Measurements from ENCODE around the gene IL23R. TPM values are rescaled to one million over a fixed set of nuclear protein-coding genes. Genes with fewer than 3 reads are reported as not detected.

IL23R gene
- total and polyA plus RNA-seq, 2 experiments from 2014 or later = not detected

DNA sequence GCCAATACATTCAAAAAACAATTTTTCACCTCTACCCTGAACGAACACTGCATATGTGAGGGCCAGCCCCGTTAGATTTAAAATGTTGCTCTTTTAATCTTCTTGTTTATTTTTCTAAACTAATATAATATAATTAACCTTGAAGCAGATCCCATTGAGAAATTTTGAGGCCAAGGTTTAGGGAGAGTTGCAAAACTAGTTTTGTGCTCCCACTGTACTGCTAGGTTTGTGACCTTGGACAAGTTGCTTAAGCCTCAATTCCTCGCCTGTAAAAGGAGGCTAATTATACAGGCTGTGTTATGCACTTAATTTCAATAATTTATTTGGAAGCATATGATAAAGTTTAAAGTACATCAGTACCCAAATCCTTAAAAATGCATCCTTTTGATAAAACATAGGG lies 3.7 kb downstream of the IL23R start:
- Histone ChIP-seq H3K4me1 (ENCODE audit: insufficient read depth) (no peaks in the 10 kb centered on the region), H3F3A (ENCODE audit: insufficient read depth) (no peaks in the 10 kb centered on the region), H3K4me2 (ENCODE audit: unreplicated experiment) (no peak overlapping the region), H3K36me3 (ENCODE audit: low read depth) (no peaks in the 10 kb centered on the region), H2AFZ (no peak overlapping the region), H3K9me3 (ENCODE audit: low read depth) (no peaks in the 10 kb centered on the region), H3K27me3 (replicated peaks; ENCODE audit: insufficient read depth) (peaks cover 2% of the 10 kb centered on the region; the same call in 1 of the 2 replicates), H4K20me1 (ENCODE audit: insufficient read depth) (no peaks in the 10 kb centered on the region), H3K27ac (no peak overlapping the region), H3K9ac (no peak overlapping the region), H3K4me3 (no peak overlapping the region), H3K79me2 (ENCODE audit: insufficient read depth) (no peaks in the 10 kb centered on the region), H3K9me2 (ENCODE audit: insufficient read depth) (no peaks in the 10 kb centered on the region)
- DNase-seq = no peak
- WGBS, 2 experiments (ENCODE audit: low coverage in 1 of 2, low lambda C conversion rate in 2 of 2, missing lambda C conversion rate in 2 of 2) = 45 to 50% methylated on average over 3 of the region's 3 CpGs
- in situ Hi-C loops (cut with MboI) = no loop called here
- no peak for TF ChIP-seq EZH2 (IDR thresholded peaks at IDR 0.05; ENCODE audit: insufficient read depth, poor library complexity, severe bottlenecking)
- no peak for TF ChIP-seq EZH2phosphoT487 (IDR thresholded peaks at IDR 0.05; ENCODE audit: insufficient read depth, low read depth)

GRCh38 chr1:67170751-67171573 lies 4.7 kb downstream of the IL23R start:
- H4K20me1 ChIP-seq (ENCODE audit: insufficient read depth) = no peaks in the 10 kb centered on the region
- H3K79me2 ChIP-seq (ENCODE audit: insufficient read depth) = no peaks in the 10 kb centered on the region
- H3K36me3 ChIP-seq (ENCODE audit: low read depth) = no peaks in the 10 kb centered on the region
- no peak overlapping the region for H2AFZ ChIP-seq
- no peak overlapping the region for H3K4me2 ChIP-seq (ENCODE audit: unreplicated experiment)
- no peak for DNase-seq
- no peaks in the 10 kb centered on the region for H3K9me3 ChIP-seq (ENCODE audit: low read depth)
- no peak overlapping the region for H3K27ac ChIP-seq
- in situ Hi-C loops (cut with MboI) = no loop called here
- no peaks in the 10 kb centered on the region for H3K4me1 ChIP-seq (ENCODE audit: insufficient read depth)
- H3K9ac ChIP-seq = no peak overlapping the region
- WGBS, 2 experiments (ENCODE audit: low coverage in 1 of 2, low lambda C conversion rate in 2 of 2, missing lambda C conversion rate in 2 of 2) = 65 to 74% methylated on average over 2 of the region's 2 CpGs
- H3K27me3 ChIP-seq (replicated peaks; ENCODE audit: insufficient read depth) = peaks cover 2% of the 10 kb centered on the region; the same call in 1 of the 2 replicates
- H3K4me3 ChIP-seq = no peak overlapping the region
- TF ChIP-seq EZH2phosphoT487 (IDR thresholded peaks at IDR 0.05; ENCODE audit: insufficient read depth, low read depth) = no peak
- TF ChIP-seq EZH2 (IDR thresholded peaks at IDR 0.05; ENCODE audit: insufficient read depth, poor library complexity, severe bottlenecking) = no peak
- no peaks in the 10 kb centered on the region for H3K9me2 ChIP-seq (ENCODE audit: insufficient read depth)
- H3F3A ChIP-seq (ENCODE audit: insufficient read depth) = no peaks in the 10 kb centered on the region

DNA sequence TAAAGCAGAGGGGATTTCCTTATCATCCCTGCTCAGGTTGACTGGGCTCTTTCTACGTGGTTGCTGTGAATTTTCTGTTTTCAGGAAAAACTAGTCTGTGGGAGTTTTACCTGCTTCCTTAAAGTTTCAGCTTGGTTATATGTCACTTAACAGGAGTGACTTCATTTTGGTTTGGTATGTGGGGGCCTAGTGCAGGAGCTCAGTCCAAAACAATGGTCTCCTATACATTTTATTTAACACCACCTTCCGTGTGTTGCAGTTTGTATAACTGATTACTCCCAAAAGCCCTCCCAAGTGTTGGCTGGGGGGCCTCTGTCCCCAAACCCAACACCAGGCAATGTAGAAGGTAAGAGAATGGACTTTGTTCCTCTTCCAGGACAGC lies 5.3 kb downstream of the IL23R start:
- Histone ChIP-seq H3K9ac (no peak overlapping the region), H3K4me1 (ENCODE audit: insufficient read depth) (no peaks in the 10 kb centered on the region), H3K4me2 (ENCODE audit: unreplicated experiment) (no peak overlapping the region), H2AFZ (no peak overlapping the region), H3K79me2 (ENCODE audit: insufficient read depth) (no peaks in the 10 kb centered on the region), H3K9me3 (ENCODE audit: low read depth) (no peaks in the 10 kb centered on the region), H4K20me1 (ENCODE audit: insufficient read depth) (no peaks in the 10 kb centered on the region), H3K36me3 (ENCODE audit: low read depth) (no peaks in the 10 kb centered on the region), H3K27ac (no peak overlapping the region), H3K4me3 (no peak overlapping the region), H3K27me3 (replicated peaks; ENCODE audit: insufficient read depth) (peaks cover 2% of the 10 kb centered on the region; the same call in 1 of the 2 replicates), H3F3A (ENCODE audit: insufficient read depth) (no peaks in the 10 kb centered on the region), H3K9me2 (ENCODE audit: insufficient read depth) (no peaks in the 10 kb centered on the region)
- no peak for TF ChIP-seq EZH2phosphoT487 (IDR thresholded peaks at IDR 0.05; ENCODE audit: insufficient read depth, low read depth)
- no peak for TF ChIP-seq EZH2 (IDR thresholded peaks at IDR 0.05; ENCODE audit: insufficient read depth, poor library complexity, severe bottlenecking)
- no peak for DNase-seq
- in situ Hi-C loops (cut with MboI) = no loop called here
- 58 to 63% methylated on average over 2 of the region's 2 CpGs for WGBS, 2 experiments (ENCODE audit: low coverage in 1 of 2, low lambda C conversion rate in 2 of 2, missing lambda C conversion rate in 2 of 2)

GRCh38 chr1:67171978-67172377 lies 5.7 kb downstream of the IL23R start:
- Histone ChIP-seq H3K9ac (no peak overlapping the region), H3K9me3 (ENCODE audit: low read depth) (no peaks in the 10 kb centered on the region), H2AFZ (no peak overlapping the region), H3K4me1 (ENCODE audit: insufficient read depth) (no peaks in the 10 kb centered on the region), H3K4me2 (ENCODE audit: unreplicated experiment) (no peak overlapping the region), H3K27ac (no peak overlapping the region), H3K36me3 (ENCODE audit: low read depth) (no peaks in the 10 kb centered on the region), H3K4me3 (no peak overlapping the region), H3K79me2 (ENCODE audit: insufficient read depth) (no peaks in the 10 kb centered on the region), H3F3A (ENCODE audit: insufficient read depth) (no peaks in the 10 kb centered on the region), H3K9me2 (ENCODE audit: insufficient read depth) (no peaks in the 10 kb centered on the region), H3K27me3 (replicated peaks; ENCODE audit: insufficient read depth) (peaks cover 2% of the 10 kb centered on the region; the same call in 1 of the 2 replicates), H4K20me1 (ENCODE audit: insufficient read depth) (no peaks in the 10 kb centered on the region)
- TF ChIP-seq EZH2phosphoT487 (IDR thresholded peaks at IDR 0.05; ENCODE audit: insufficient read depth, low read depth) (no peak), EZH2 (IDR thresholded peaks at IDR 0.05; ENCODE audit: insufficient read depth, poor library complexity, severe bottlenecking) (no peak)
- in situ Hi-C loops (cut with MboI) = no loop called here
- no peak for DNase-seq
- 89 to 100% methylated on average over 1 of the region's 1 CpG for WGBS, 2 experiments (ENCODE audit: low coverage in 1 of 2, low lambda C conversion rate in 2 of 2, missing lambda C conversion rate in 2 of 2)

Data from GM23248 (cell line).